ENCODE results near the gene TTC7B.

The TTC7B gene

GRCh38 chr14:90576581-90576980, 239.6 kb downstream of the TTC7B start:
- DNase-seq (ENCODE audit: low read depth), result peak; percentile 10

- DNase-seq (ENCODE audit: low read depth), result no peak
Measured at GRCh38 chr14:90575781-90576180, 240.4 kb downstream of the TTC7B start.

- no peak for DNase-seq (ENCODE audit: low read depth)
Measured at GRCh38 chr14:90575336-90575735, 240.9 kb downstream of the TTC7B start.

- DNase-seq (ENCODE audit: low read depth), result no peak
Measured at GRCh38 chr14:90574188-90575131, 241.8 kb downstream of the TTC7B start.

- DNase-seq (ENCODE audit: low read depth), result no peak
Measured at GRCh38 chr14:90573385-90574105, 242.7 kb downstream of the TTC7B start.

GRCh38 chr14:90572441-90573150, 243.6 kb downstream of the TTC7B start:
- no peak for DNase-seq (ENCODE audit: low read depth)

GRCh38 chr14:90571149-90571947, 244.9 kb downstream of the TTC7B start:
- DNase-seq (ENCODE audit: low read depth), result no peak

GRCh38 chr14:90570461-90570860, 245.8 kb downstream of the TTC7B start:
- no peak for DNase-seq (ENCODE audit: low read depth)

- DNase-seq (ENCODE audit: low read depth), result no peak
Measured at GRCh38 chr14:90569606-90570387, 246.4 kb downstream of the TTC7B start.

GRCh38 chr14:90569201-90569600, 247.0 kb downstream of the TTC7B start:
- DNase-seq (ENCODE audit: low read depth), result no peak

- DNase-seq (ENCODE audit: low read depth), result no peak
Measured at GRCh38 chr14:90568405-90568804, 247.8 kb downstream of the TTC7B start.

GRCh38 chr14:90567991-90568390, 248.2 kb downstream of the TTC7B start:
- DNase-seq (ENCODE audit: low read depth), result no peak

- DNase-seq (ENCODE audit: low read depth), result no peak
Measured at GRCh38 chr14:90567191-90567590, 249.0 kb downstream of the TTC7B start.

- DNase-seq (ENCODE audit: low read depth), result no peak
Measured at GRCh38 chr14:90566481-90566880, 249.7 kb downstream of the TTC7B start.

GRCh38 chr14:90564496-90564895, 251.7 kb downstream of the TTC7B start:
- DNase-seq (ENCODE audit: low read depth), result no peak

- no peak for DNase-seq (ENCODE audit: low read depth)
Measured at GRCh38 chr14:90562652-90563051, 253.6 kb downstream of the TTC7B start.

- DNase-seq (ENCODE audit: low read depth), result no peak
Measured at GRCh38 chr14:90561920-90562319, 254.3 kb downstream of the TTC7B start.

- DNase-seq (ENCODE audit: low read depth), result no peak
Measured at GRCh38 chr14:90560991-90561390, 255.2 kb downstream of the TTC7B start.

- DNase-seq (ENCODE audit: low read depth), result no peak
Measured at GRCh38 chr14:90560558-90560957, 255.7 kb downstream of the TTC7B start.

GRCh38 chr14:90559811-90560492, 256.3 kb downstream of the TTC7B start:
- DNase-seq (ENCODE audit: low read depth), result no peak
